Measurements from ENCODE around the gene PYROXD2.
"Not testable (repeated sequence)": the region's sequence is repeated elsewhere in the genome, so short reads cannot be mapped to it uniquely, and the experiment has no call there.

PYROXD2 gene

GRCh38 chr10:98370831-98371820 lies 43.9 kb downstream of the PYROXD2 start:
- DNase-seq (ENCODE audit: extremely low spot score, insufficient read length, low read depth), result no peak
- FAIRE-seq, result no peak

DNA sequence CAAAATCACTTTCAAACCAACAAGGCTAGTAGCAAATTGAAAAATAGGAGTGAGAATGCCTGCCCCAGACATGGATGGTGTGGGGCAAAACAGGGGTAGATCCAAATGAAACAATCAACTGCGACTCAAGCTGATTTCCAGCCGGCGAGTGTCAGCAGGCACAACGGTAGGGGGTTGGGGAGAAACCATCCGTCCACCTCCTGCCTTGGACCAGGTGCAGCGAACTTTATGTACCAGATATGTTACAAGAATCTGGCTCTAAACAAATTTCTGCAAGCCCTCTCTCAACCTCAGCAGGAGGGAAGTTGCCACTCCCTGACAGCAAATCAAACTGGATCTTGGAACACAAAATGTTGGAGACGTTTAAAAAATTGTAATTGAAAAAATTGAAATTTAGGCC lies 45.2 kb downstream of the PYROXD2 start:
- FAIRE-seq (no peak), DNase-seq (ENCODE audit: extremely low spot score, insufficient read length, low read depth) (no peak)

DNA sequence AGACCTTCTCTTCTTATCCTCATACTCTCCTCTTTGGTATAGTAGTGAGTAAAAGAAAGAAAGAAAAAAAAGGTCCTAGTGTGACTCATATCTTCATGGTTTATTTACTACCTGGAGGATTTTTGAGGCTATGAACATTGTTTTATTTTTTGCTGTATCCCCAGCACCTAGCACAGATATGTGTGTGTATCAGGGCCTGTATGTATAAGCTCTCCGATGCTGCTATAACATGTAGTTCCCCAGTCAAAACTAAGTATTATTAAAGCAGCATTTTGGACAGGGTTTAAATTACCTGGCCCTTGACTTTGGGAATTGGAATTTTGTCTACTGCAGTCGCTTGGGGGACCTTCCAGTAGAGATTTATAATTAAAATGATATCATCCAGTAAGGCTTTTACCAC lies 46.3 kb downstream of the PYROXD2 start:
- FAIRE-seq (no peak), DNase-seq (ENCODE audit: extremely low spot score, insufficient read length, low read depth) (no peak)

GRCh38 chr10:98367604-98368451 lies 47.2 kb downstream of the PYROXD2 start:
- FAIRE-seq, result no peak
- no peak for DNase-seq (ENCODE audit: extremely low spot score, insufficient read length, low read depth)

DNA sequence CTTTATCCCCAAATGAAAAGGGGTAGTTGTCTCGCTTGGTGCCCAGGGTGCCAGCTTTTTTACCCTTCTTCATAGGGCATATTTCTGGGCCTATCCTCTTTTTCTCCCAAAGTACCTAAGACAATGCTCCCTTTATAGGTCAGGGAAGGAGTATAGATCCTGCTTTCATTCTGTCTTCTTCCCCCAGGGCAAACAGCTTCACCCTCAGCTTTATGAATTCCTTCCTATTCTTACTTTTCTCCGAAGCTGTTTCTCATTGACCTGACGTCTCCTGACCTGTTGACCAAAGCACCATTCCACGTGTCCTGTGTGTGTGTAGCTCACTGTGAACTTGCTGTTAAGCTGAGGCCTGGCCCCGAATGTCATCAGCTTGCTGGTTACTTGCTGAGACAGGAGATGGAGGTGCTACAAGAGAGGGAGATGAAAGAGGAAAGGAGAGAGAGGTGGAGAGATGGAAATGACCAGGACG lies 48.9 kb downstream of the PYROXD2 start:
- FAIRE-seq (no peak), DNase-seq (ENCODE audit: extremely low spot score, insufficient read length, low read depth) (no peak)

GRCh38 chr10:98365406-98366061 lies 49.4 kb downstream of the PYROXD2 start:
- no peak for FAIRE-seq

DNA sequence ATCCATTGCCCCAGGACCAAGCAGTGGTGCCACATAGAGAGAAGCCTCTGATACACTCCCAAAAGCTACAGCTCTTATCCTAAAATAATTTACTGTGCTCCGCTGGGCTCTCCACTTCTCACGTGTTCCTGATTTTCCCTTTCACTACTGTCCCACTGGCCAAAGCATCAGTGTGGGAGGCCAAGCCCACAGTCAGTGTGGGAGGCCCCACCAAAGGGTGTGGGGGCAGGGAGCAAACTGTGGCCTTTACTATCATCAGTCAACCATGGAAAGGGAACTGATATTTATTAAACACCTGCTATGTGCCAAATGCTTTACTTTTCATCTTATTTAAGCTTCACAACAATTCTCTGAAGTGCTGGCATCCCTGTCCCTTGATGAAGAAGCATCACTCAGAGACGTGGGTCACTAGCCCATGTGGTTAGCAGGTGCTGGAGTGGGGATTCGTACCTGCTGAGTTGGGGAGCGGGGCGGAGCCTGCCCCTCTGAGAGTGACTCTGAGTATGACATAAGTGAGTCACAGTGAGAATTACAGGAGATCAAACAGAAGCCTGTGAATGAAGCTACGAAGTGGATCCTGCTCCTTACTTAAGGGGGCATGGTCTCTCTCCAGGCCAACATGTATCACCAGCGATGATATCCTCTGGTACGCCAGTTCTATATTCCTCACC lies 50.4 kb downstream of the PYROXD2 start:
- DNase-seq (ENCODE audit: extremely low spot score, insufficient read length, low read depth) (no peak), FAIRE-seq (no peak)

More at GRCh38 chr10:98365406-98366061, 49.4 kb downstream of the PYROXD2 start:
- no peak for DNase-seq (ENCODE audit: extremely low spot score, insufficient read length, low read depth)

GRCh38 chr10:98363220-98363619 lies 51.8 kb downstream of the PYROXD2 start:
- FAIRE-seq (no peak), DNase-seq (ENCODE audit: extremely low spot score, insufficient read length, low read depth) (no peak)

DNA sequence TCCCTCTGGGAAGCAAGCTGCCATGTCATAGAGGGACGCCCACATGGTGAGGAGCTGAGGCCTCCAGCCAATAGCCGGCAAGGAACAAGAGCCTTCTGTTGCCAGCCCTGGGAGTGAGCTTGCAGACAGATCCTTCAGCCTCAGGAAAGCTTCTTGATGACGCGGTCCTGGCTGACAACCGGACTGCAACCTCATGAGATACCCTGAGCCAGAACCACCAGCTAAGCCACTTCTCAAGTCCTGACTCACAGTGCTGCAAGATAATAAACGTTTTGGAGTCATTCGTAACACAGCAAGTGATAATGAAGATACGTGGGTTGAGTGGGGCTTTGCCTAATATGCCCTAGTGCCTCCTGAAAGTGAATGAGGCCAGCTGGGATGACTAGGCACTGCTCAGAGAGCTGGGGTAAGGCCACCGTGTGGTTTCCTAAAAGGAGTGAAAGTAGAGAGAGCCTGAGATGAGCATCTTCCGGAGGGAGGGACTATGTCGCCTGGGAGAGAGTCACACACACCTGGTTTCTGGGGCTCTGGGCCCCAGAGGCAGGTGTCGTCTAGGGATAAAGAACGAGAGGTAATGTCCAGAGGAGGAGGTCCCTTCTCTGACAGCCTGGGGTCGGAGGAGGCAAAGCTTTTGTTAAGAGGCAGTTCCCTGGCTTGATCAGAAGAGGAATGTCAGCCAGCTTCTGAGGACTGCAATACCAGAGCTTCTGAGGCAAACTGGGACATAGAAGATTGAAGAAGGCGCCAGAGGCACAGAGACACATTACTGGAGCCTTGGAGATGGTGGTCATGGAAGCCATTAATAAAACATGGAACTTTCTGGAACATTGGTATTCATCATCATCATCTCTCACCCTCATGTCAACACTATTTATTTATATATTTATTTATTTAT lies 53.6 kb downstream of the PYROXD2 start:
- DNase-seq (ENCODE audit: extremely low spot score, insufficient read length, low read depth), result no peak
- FAIRE-seq, result no peak

DNA sequence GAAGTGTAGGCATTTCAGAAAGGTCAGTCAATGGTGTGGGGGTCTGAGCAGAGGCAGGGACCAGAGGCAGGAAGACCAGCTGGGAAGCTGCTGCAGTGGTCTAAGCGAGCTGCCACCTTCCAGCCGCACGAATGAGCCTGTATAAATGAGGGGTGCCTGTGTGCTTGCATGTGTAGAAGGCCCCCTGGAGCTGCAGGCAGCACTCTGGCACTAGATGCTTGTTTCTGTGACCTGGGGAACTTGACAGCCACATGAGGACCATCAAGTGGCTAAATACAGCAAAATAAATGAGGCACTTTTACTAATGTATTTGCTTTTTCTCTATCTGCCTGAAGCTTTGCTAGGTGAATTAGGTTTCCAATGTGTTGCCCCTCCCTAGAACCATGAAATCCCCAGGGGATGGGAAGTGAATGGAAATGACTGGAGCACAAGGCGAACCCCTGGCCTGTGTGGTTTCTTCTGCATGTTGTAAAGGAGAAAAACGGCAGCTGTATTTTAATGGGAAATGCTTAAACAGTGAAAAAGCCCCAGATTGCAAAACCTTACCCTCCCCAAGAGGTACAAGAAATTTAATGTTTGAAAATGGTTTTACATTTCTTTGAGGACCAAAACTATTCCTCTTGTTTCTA lies 57.7 kb downstream of the PYROXD2 start:
- FAIRE-seq (no peak), DNase-seq (ENCODE audit: extremely low spot score, insufficient read length, low read depth) (no peak)

- FAIRE-seq (no peak), DNase-seq (ENCODE audit: extremely low spot score, insufficient read length, low read depth) (no peak)
These were observed 60.5 kb downstream of the PYROXD2 start for GRCh38 chr10:98354491-98354890.

DNA sequence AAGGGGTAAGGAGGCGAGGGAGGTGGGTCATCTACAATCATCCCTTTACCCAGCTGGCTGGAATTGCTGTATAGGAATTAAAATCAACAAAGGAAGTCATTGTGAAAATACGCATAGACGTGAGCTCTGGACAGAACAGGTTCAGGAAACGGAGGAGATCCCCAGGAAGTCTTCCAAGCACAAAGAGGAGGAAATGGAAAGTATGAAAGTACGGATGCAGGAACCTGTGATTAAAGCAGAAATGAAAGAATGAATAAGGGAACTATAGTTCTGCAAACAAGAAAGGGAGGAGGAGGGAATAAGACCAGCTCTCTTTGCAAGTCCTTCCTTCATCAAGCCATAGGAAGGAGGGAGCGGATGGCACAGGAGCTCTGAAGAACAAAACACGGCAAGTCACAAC lies 61.8 kb downstream of the PYROXD2 start:
- DNase-seq (ENCODE audit: extremely low spot score, insufficient read length, low read depth) (no peak), FAIRE-seq (no peak)

DNA sequence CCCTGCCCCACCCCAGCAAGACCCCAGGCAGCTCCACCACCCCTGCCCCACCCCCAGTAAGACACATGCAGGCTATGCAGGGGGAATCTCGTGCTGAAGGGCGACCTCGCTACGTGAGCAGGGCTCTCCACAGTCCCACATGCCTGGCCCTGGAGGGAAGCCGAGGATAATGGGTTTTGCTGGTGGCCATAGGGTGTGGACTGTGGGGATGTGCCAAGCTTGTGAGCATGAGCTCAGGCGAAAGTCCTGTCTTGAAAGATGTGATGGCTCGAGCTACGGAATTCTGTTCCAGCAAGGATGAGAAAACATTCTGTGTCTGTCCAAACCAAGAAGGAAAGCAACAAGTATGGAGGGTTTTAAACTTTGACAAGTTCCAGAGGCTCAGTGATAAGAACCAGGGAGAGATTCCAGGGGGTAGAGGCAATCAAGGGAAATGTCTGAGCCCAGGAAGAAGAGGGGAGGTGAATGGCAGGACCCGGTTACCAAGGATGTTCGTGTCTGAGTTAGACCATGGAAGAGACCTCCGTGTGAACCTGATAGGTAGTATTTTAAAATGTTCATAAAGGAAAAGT lies 63.1 kb downstream of the PYROXD2 start:
- no peak for DNase-seq (ENCODE audit: extremely low spot score, insufficient read length, low read depth)
- FAIRE-seq, result no peak

- peak; percentile 25 for DNase-seq (ENCODE audit: extremely low spot score, insufficient read length, low read depth)
These were observed 65.5 kb downstream of the PYROXD2 start for GRCh38 chr10:98349508-98349922.

DNA sequence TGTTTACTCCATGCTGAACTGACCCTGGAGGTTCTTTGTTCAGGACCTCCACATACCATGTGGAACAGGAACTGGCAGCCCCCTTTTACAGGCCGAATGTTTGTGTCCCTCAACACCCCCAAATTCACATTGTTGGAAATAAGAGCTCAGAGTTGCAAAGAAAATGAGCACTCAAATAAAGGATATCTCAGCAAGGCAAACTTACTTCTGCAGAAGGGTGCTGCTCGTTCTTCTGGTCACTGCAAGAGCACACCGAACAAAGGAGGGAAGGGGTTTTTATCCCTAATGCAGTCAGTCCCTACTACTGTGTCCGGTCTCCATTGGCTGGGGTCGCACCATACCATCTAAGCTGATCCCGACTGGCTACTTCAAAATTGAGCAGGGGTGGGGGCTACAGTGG lies 68.1 kb downstream of the PYROXD2 start:
- FAIRE-seq (no peak), DNase-seq (ENCODE audit: extremely low spot score, insufficient read length, low read depth) (no peak)

More at GRCh38 chr10:98349508-98349922, 65.5 kb downstream of the PYROXD2 start:
- FAIRE-seq, result peak; percentile 61

- DNase-seq (ENCODE audit: extremely low spot score, insufficient read length, low read depth), result no peak
- no peak for FAIRE-seq
These were observed 70.4 kb downstream of the PYROXD2 start for GRCh38 chr10:98344589-98345038.

DNA sequence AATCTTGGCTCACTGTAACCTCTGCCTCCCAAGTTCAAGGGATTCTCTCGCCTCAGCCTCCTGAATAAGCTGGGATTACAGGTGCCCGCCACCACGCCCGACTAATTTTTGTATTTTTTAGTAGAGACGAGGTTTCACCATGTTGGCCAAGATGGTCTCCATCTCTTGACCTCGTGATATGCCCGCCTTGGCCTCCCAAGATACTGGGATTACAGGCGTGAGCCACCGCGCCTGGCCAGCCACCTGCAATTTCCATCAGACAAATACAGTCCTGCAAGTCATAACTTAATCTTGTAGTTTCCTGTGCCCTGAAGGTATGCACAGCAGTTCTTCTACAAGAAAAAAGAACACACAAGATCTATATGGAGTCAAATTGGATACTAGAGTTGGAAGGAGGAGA lies 73.3 kb downstream of the PYROXD2 start:
- DNase-seq (ENCODE audit: extremely low spot score, insufficient read length, low read depth); FAIRE-seq: not testable (repeated sequence)

GRCh38 chr10:98340940-98341310 lies 74.1 kb downstream of the PYROXD2 start:
- FAIRE-seq (no peak), DNase-seq (ENCODE audit: extremely low spot score, insufficient read length, low read depth) (no peak)
